HG03439 (cell line): ENCODE results near the gene FYB1.
A peak's percentile ranks its signal among the peaks of the same experiment; 100 is the strongest.
"Not testable (repeated sequence)": the region's sequence is repeated elsewhere in the genome, so short reads cannot be mapped to it uniquely, and the experiment has no call there.

ENCODE experiments used
- ATAC-seq: cut with Tn5 transposase; IDR thresholded peaks from one replicate; pipeline ENCODE4 v1.9.1; 2021; ENCODE audit warnings: mild to moderate bottlenecking, moderate library complexity; ENCODE audit not compliant: unreplicated experiment

FYB1 gene

GRCh38 chr5:39231705-39232525, 12.6 kb upstream of the FYB1 start:
- no peak for ATAC-seq

DNA sequence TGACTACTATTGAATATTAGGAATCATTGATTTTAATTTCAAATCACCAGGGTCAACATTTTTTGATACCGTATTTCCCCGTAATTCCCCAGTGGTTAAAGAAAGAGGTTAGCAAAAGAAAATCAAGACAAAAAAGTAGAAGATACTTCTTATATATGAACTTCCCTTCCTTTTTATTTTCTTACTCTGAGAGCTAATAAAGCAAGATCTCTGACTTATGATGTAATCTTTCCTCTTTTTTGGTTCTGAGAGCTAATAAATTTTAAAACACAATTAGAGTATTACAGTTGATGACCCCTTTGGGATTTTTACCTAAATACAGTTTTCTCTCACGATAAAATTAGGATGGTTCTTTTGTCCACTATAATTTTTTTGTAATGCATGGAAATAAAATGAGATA, 9.2 kb upstream of the FYB1 start:
- ATAC-seq: no peak

DNA sequence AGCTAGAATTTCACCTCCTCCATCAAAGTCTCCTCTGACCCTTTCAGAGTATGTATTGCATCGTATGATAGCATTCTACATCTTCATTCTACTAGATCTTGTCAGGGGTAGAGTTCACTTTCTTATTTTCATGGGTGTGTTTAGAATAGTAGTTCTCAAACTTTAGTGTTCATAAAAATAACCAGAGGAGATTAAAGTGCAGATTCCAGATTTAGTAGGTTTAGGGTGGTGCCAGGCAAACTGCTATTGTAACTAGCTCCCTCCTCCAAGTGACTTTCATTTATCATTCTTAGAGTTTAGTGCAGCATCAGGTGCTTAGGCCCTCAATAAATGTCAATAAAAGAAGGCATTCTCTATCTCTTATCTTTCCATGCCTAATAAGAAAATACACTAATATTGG, 7.2 kb upstream of the FYB1 start:
- ATAC-seq: no peak

DNA sequence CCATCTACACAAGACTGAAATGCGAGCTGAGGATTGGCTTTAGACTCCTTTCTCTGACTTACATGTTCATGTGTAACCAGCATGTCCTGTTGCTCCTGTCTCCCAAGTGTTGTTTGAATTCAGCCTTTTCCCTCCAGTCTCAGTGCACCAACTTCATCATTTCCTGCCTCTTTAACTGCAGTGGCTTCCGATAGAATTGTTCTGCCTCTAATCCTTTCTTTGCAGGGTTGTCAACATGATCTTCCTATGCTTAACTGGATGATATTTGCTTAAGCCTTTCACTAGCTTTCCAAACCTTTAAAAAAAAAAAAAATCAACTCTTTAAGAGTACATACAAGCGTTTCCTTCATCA, 6.7 kb upstream of the FYB1 start:
- no peak for ATAC-seq

DNA sequence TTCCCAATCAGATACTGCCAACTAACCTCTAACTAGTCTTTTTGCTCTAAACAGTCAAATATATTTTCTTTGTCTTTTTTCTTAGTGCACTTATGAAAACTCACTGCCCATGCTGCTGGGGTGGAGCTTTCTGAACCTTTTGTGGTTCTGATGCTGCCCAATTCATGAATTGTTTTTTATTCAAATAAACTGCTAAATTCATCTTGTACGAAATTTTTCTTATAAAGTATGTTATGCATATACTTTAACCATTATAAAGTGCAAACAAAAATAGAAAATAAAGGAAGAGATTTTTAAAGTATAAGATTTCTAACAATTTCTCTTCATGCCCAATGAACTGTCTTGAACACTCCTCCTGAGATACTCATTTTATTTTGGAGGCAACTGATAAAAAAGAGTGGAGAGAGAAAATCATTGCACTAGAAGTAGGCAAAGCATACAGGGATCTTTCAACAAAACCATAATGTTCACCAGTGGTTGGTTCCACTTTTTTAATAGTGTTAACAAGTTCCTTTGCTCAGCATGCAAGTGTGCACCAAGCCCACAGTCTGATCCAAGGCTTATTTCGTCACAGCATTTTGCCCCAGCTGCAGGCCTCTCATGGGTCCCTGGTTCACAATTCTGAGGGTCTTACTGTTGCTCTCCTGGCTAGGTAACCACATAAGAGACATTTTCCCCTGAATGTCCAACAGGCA, 6.2 kb upstream of the FYB1 start:
- ATAC-seq: no peak

GRCh38 chr5:39224196-39224761, 4.9 kb upstream of the FYB1 start:
- no peak for ATAC-seq

GRCh38 chr5:39223565-39224156, 4.3 kb upstream of the FYB1 start:
- ATAC-seq: no peak

GRCh38 chr5:39221671-39222070, 2.3 kb upstream of the FYB1 start:
- ATAC-seq: not testable (repeated sequence)

DNA sequence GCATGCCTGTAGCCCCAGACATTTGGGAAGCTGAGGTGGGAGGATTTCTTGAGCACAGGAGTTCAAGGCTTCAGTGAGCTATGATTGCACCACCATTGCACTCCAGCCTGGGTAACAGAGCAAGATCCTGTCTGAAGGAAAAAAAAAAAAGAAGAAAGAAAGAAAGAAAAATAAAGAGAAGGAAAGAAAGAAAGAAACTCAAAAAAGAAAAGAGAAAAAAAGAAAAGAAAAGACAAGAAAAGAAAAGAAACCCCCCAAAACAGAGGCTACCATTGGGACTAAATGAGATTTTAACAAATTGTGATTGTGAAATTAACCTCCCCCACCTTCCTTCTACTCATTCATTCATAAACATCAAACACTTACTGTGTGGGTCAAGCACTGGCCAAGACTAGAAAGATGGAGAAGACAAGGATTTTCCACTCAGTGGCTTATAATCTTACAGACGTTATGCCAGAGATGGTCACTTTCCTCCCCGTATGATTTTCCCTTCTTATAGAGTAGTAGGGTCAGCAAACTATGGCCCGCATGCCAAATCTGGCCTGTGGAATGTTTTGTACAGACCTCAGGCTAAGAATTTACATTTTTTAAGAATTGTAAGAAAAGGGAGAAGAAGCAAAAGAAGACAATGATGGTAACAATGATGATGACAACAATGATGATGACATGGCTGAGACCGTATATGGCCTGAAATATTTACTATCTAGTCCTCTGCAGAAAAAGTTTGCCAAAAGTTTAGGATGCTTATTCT, 1.1 kb upstream of the FYB1 start:
- ATAC-seq: no peak

DNA sequence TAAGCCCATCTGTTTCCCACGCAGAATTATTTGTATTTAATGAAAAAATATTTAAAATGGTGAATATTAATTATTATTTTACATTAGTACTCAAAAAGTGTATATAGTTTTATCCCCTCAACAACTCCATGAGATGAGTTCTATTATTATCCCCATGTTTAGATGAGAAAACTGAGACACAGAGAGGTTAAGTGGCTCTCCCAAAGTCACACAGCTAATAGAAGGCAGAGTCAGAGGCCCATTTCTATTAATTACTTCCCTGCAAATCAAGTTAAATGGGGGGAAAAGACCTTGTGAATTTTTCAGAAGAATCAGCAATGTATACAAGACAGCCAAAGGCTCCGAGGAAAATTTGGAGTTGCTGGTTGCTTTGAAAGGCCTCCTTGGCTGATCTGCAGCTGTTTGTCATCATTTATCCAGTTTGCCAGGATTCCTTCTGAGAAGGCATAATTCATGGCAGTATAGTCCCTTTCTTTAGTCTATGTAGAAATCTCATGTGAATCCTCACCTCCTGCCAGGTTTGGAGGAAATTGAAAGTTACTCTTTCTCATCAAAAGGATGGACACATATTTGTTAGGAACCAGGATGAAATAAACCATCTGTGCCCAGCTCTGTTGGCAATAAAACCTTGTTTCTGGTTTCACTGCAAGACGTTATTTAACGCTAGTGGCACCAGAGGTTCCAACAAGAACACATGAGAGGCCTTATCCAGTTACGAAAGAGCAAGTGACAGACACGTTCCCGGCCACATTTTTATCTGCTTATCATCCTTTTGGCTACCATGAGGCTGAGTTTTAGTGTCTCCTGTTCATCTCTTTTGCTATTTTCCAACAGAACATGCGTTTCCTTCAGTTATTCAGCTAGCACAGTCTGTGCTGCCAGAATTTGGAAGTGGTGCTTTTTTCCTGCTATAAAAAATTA, 621 bp downstream of the FYB1 start:
- ATAC-seq: no peak

DNA sequence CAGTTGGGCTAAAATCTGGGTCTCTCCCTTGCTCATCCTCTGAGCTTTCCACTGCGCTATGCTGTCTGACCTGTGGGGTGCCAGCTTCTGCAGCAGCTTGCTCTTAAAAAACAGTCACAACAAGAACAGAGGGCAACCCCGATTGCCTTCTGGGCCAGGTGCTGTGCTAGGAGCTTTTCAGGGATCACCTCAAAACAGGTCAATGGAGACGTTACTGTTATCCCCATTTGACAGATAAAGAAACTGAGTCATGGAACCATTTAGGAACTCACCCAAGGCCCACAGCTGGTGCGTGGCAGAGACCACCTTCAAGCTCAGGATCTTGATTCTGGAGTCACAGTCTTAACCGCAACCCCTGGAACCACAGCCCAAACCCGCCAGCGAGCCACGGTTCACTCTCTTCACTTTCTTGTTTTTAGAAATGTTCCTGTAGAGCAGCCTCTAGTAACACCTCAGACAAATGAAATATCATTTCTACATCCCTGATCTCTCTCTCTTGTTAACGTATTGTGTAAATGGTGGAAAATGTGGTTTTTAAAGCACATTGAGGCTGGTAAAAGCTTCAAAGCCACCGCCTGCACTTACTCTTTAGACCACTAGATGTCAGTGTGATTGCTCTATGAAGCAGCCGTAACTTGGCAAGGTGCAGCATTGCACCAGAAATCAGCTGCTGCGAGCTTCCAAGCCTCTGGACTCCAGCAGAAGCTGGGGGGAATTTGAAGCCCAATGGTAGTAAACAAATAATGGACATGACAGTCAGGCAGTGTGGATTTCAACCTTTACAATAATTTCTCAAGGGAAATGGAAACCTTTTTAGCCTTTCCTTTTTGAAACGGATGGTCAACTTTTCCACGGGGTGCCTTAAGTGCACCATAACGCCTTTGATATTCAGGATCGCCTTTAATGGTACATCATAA, 1.7 kb downstream of the FYB1 start:
- ATAC-seq: peak; percentile 74

DNA sequence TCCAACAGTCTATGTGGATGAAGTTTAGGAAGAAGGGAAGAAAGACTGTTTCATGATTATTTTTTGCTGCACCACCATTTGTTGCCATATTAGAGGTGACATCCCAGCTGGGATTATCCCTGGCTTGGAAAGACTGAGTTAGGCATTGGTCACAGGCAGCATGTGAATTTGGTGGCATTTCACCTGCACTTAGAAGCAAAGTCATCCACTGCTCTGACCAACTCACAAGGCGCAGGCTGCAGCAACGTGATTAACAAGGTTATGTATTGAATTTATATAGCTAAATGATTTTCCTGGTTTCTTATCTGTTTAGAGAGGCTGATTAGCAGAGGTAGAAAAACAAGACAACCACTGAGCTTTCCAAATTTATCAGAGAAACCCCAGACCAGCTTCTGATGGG, 2.7 kb downstream of the FYB1 start:
- no peak for ATAC-seq

DNA sequence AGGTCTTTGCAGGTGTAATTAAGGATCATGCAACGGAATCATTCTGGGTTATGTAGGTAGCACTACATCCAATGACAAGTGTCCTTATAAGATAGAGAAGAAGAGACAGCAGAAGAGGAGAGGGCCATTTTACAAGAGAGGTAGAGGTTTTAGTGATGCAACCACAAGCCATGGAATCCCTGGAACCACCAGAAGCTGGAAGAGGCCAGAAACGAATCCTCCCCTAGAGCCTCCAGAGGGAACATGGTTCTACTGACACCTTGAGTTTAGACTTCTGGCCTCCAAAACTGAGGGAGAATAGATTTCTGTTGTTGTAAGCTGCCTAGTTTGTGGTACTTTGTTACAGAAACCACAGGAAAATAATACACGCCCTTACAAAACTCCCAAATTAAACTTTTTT, 3.5 kb downstream of the FYB1 start:
- no peak for ATAC-seq

GRCh38 chr5:39214912-39215709, 4.3 kb downstream of the FYB1 start:
- ATAC-seq: no peak

DNA sequence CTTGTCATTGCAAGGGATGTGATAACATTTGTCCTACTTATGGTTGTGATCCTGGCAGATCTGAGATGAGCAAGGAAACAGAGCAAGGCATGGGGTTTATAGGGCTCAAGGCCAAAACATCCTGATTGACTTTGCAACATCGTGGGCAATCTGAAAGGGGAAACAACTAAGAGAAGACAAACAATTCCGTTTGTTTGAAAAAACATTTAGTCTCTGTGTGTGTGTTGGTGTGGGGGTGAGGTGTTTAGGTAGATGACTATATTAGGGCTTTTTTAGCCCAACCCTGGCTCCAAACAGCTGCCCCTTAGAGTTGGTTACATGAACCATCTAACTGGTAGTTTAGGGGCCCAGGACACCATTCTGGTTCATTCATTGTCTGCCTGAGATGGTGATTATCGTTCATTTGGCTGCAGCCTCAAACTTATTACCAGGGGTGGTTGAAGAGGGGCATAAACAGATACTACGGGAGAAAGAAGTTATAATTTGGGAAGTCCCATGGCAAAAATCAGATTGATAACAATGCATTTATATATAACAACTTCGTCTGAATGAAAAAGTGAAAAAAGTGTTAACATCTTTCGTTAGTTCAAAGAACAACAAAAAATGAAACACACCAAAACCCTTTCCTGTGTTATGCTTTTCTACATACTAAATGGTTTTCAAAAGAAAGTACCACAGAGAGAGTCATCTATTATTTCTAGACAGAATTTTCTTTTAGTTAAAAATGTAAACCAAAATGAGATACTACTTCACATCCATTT, 5.7 kb downstream of the FYB1 start:
- ATAC-seq: no peak

- no peak for ATAC-seq
Measured at GRCh38 chr5:39211773-39212172, 7.6 kb downstream of the FYB1 start.

DNA sequence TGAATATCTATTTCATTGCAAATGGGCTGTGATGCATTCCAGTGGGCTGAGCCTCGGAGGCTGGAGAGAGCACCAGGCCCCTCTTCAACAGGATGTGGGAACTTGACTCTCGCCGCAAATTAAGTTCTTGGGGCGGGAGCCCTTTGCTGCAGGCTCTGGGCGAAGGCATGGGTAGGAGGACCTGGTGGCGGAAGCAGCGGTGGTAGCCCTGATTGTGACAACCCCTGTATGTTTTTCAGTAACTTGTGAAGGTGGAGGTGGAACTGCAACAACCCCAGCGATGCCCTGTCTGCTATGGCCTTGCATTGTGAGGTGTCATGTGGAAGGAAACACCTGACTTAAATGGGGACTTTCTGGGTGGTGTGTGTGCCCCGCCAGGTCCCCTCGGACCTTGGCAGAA, 9.4 kb downstream of the FYB1 start:
- no peak for ATAC-seq

GRCh38 chr5:39208471-39208870, 10.9 kb downstream of the FYB1 start:
- no peak for ATAC-seq
